Renal cortex interstitium (tissue), 11 donors: ENCODE data around the gene PGGHG. TPM values are rescaled to one million over a fixed set of nuclear protein-coding genes. Genes with fewer than 3 reads are reported as not detected.
A peak's percentile ranks its signal among the peaks of the same experiment; 100 is the strongest.

Experiments used
- DNase-seq, 11 donors: peaks; one replicate each; pipeline ENCODE4 v3.0.0-alpha.2; 2013; ENCODE audit warnings: low read depth in 9 of 11, low spot score in 4 of 11; ENCODE audit errors: extremely low read depth in 1 of 11
- polyA plus RNA-seq, 3 donors: library from polyadenylated mRNA; unstranded; fragments of 120-200 nt; gene quantifications; one replicate each; pipeline ENCODE4 v1.2.1, GENCODE V29; 2013; ENCODE audit not compliant: insufficient read length in 3 of 3

PGGHG gene
- polyA plus RNA-seq, 3 donors: 10.9 to 52.6 (median 29.2) TPM

GRCh38 chr11:293852-294661, 5.1 kb downstream of the PGGHG start:
- no peak for DNase-seq

GRCh38 chr11:294780-295179, 5.9 kb downstream of the PGGHG start:
- no peak for DNase-seq

DNA sequence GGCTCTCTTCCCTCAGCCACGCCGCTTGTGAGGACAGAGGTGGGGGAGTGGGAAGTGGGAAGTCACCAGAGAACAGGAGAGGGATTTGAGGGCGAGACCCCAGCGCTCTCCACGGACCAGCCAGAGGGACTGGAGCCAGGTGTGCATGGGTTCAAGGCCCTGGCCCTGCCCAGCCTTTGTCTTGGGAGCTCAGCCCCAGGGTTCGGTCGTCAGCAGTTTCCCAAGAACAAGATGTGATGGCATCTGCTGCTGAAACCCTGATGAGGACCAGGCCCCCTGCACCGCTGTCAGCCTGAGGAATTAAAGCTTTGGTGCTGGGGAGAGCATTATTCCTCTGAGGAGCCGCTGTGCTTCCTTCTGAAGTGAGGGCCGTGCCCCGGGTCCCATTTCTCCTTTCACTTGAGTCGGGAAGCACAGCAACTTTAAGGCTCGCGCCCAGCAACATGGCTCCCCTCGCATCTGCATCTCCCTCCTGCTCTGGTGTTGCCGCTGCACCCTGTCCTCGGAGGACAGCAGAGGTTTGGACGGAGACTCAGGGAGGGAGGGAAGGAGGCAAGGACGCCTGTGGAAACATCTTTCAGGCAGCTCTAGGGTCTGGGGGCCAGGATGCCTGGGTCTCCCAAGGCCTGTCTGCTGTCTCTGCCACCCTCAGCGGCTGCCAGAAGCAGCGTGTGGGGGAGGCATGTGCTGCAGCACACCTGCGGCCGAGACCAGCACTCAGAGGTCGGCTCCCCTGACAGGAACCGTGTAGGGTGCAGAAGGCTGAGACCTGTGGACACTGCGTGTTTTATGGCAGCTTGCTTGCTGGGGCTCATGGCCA, 6.6 kb downstream of the PGGHG start:
- DNase-seq: no peak

DNA sequence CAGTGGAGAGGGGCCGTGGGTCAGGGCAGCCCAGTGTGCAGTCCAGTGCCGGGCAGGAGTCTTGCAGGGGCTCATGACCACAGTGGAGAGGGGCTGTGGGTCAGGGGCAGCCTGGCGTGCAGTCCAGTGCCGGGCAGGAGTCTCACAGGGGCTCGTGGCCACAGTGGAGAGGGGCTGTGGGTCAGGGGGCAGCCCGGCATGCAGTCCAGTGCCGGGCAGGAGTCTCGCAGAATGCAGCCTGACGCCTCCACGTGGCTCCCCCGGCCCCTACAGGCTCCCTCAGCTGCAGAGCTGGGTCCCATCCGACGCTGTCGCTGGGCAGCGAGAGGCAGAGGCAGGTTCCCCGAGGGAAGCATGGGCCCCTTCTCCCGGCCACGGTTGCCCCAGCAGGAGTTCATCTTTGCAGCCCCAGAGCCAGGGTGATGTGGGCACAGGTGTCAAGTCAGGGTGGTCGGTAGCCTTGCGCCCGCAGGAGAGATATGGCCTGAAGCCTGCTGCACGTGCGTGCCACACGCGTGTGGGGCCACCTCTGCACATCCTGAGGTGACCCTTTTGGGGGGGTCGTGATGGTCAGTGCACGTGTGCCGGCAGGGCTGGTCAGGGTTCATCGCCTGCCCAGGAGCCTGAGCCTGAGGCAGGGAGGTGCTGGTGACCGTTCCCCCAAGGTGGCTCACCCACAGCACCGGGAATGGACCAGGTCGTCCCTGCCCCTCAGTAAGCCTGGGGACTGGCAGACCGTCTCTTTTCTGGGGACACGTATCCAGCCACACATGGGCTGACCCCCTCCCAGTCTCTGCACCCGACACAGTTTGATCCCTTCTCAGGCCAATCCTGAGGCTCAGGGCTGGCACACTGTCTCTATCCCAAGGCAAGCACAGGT, 7.5 kb downstream of the PGGHG start:
- DNase-seq: no peak

DNA sequence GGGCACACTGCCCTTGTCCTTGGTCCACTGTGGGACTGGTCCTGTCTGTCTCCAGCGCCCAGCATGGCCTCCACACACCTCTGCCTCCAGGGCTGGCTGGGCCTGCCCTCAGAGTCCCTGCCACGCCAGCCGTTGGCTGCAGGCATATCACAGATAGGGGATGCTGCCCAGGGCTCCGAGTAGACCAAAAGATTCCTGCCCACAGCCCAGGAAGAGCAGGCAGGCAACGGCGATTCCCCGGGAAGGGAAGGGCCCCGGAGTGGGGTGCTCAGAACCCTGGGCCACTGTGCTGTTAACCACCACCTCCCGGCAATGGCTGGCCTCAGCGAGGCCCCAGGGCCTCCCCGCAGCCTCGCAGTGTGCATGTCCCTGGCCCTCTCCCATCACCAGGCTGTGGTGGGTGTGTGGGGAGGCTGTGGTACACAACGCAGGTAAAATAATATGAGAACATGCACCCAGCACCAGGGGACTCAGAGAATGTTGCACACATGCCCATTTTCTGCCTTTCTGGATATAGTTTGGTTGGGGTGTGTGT, 8.2 kb downstream of the PGGHG start:
- no peak for DNase-seq

GRCh38 chr11:297586-298405, 8.9 kb downstream of the PGGHG start:
- DNase-seq: no peak

GRCh38 chr11:298406-299065, 9.6 kb downstream of the PGGHG start:
- DNase-seq: no peak

DNA sequence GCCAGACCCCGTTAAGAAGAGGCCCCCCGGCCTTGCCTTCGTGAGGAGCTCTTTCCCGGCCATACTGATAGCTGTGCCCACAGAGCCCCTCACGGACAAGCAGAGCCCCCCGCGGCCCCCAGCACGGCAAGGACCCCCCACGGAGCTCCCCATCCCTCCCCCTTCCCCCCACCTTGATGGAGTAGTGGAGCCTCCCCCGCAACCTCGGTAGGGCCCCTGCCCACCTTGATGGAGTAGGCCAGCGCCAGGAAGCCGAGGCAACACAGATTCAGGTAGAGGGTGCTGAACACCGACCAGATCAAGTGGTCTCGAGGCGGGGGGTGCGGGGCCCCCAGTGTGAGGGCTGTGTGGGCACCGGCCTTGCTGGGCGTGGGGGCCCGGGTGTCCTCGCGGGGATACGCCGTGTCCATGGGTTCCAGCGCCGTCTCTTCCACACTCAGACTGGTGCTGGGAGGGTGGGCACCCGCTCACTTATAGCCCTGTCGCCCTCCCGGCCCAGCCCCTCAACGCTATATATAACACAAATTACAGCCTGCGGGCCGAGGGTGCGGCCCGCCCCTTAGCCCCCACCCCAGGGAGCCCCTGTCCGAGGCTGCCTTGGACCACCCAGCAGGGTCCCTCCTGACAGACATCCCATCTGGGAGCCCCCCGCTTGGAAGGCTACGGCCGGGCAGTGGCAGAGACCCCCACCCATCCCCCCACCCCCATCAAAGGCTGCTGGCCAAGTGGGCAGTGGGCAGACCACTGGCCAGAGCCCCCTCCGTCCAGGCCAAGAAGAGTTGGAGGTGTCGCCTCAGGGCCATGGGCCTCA, 10.4 kb downstream of the PGGHG start, which contains the start of gene IFITM5:
IFITM5 (minus strand) TSS at position 446 of the 811 bp plus-strand sequence; CDS start at position 410, 36 bp downstream.
- DNase-seq: no peak

- no peak for DNase-seq
Observed at GRCh38 chr11:299951-300735, 11.2 kb downstream of the PGGHG start.

GRCh38 chr11:303363-303762, 14.4 kb downstream of the PGGHG start:
- DNase-seq: no peak

- no peak for DNase-seq
Observed at GRCh38 chr11:304061-304506, 15.2 kb downstream of the PGGHG start.

GRCh38 chr11:304915-305843, 16.3 kb downstream of the PGGHG start:
- DNase-seq: peak in 4 of 11 donors; percentile 56 to 78 (median 66)

DNA sequence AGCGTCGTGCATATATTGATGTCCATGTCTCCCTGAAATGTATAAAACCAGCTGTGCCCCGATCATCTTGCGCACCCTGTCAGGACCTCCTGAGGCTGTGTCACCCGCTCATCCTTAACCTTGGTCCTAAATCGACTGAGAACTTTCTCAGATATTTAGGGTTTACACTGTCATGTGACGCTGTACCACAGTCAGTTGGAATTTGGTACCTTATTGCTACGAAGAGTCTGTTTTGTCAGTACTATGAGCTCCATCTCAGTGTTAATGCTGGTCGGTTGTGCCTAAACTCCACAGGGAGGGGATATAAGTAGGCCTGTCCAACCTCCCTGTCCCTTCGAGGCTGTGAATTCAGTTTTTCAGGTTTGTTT, 16.9 kb downstream of the PGGHG start:
- no peak for DNase-seq

DNA sequence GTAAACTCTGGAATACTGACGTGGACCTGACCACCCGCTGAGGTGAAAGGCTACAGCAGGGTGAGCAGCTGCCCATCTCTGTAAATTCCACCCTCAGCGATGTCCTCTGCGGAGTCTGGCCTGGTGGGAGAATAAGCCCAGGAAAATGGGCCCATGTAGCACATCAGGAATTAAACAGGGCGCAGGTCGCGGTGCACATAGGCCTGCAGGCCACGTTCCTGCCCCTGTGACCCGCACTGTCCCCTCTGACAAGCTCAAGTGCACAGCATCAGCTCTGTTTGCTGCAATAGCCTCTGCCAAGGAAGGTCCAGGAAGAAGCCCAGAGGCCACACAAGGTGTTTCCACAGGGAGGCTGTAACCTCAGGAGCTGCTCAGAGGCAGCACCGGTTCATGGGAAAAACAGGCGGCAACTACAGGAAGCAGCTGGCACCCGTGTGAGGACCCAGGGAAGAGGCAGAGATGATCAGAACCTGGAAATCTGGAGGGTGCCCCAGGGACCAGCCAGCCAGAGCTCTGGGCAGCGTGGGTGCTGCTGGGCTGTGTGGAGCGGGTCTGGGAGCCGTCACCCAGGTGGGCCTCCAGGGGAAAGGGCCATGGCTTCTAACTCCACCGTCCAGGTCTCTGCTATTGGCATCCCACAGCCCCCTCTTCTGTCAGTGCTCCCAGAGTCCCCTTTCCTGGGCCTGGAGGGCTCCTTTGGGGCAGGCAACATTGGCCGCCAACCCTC, 17.9 kb downstream of the PGGHG start:
- DNase-seq: no peak
